Suprapubic skin (tissue), 4 donors: Measurements from ENCODE around the gene PODXL2. TPM values are rescaled to one million over a fixed set of nuclear protein-coding genes. Genes with fewer than 3 reads are reported as not detected.
"Not testable (repeated sequence)": the region's sequence is repeated elsewhere in the genome, so short reads cannot be mapped to it uniquely, and the experiment has no call there.

Experiments used
- DNase-seq, 2 donors: peaks; one replicate each; pipeline ENCODE4 v3.0.0-alpha.2; 2019; ENCODE audit warnings: low spot score in 2 of 2
- H3K27ac ChIP-seq: fragments of 200-600 bp; sonication (generic); one replicate; pipeline ENCODE4 v1.5.1; 2019
- H3K27me3 ChIP-seq: fragments of 200-600 bp; sonication (generic); one replicate; pipeline ENCODE4 v1.5.1; 2019
- H3K36me3 ChIP-seq: fragments of 200-600 bp; sonication (generic); one replicate; pipeline ENCODE4 v1.5.1; 2019
- H3K4me1 ChIP-seq: fragments of 200-600 bp; sonication (generic); one replicate; pipeline ENCODE4 v1.5.1; 2019
- H3K4me3 ChIP-seq: fragments of 200-600 bp; sonication (generic); one replicate; pipeline ENCODE4 v1.5.1; 2019; ENCODE audit warnings: mild to moderate bottlenecking
- H3K9me3 ChIP-seq: fragments of 200-600 bp; sonication (generic); one replicate; pipeline ENCODE4 v1.5.1; 2019
- EP300 ChIP-seq: sonication (generic); formaldehyde crosslinking; IDR thresholded peaks from one replicate; pipeline ENCODE4 v1.6.1; 2017; ENCODE audit warnings: antibody characterized with exemption
- POLR2A ChIP-seq, 2 donors: fragments of 450-650 bp; IDR thresholded peaks; one replicate each; pipeline ENCODE4 v1.6.1; 2017; ENCODE audit warnings: antibody characterized with exemption in 2 of 2, mild to moderate bottlenecking in 2 of 2, moderate library complexity in 2 of 2
- POLR2AphosphoS5 ChIP-seq, 3 donors: sonication (generic); formaldehyde crosslinking; IDR thresholded peaks; one replicate each; pipeline ENCODE4 v1.6.1; 2017; ENCODE audit warnings: antibody characterized with exemption in 3 of 3
- WGBS: methylation state at CpG from one replicate; pipeline ENCODE4 v1.1.5; 2018; 5-methylcytosine and 5-hydroxymethylcytosine counted together
- total RNA-seq, 4 donors: library from RNA; depleted of rRNA; stranded (reverse); fragments of >200 nt; gene quantifications; one replicate each; pipeline ENCODE4 v1.1.0, GENCODE V29; 2016
- TF ChIP-seq, protein P1 (sequence below), 2 donors: fragments of 200-600 bp in 1 of 2; fragments of 450-650 bp in 1 of 2; sonication (generic) in 1 of 2; IDR thresholded peaks; one replicate each; pipeline ENCODE4 v1.5.1; 2016 to 2019; ENCODE audit warnings: antibody characterized with exemption in 2 of 2, mild to moderate bottlenecking in 1 of 2, moderate library complexity in 1 of 2

PODXL2 gene
- total RNA-seq, 4 donors from 2014 or later, result 8.0 to 15.4 (median 11.2) TPM

DNA sequence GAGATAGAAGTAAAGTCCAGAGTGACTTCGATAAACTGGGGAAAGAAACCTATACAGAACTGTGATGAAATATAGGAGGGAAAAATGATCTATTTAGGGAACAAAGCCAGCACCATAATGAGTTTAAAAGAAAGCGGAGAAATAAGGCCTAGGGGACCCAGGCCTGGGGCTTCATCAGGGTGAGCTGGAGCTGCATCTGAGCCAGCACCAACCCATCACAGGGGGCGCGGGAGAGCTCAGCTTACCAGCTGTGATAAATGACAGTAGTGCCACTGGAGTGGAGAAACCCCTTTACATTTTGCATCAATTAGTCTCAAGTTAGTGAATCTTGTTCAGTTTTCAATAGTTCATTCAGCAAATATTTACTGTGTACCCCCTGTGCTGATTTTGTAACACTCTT is 21.3 kb downstream of the PODXL2 start:
- WGBS, result 92% methylated on average over 4 of the region's 4 CpGs
- Histone ChIP-seq H3K4me1 (peaks cover 2% of the 10 kb centered on the region), H3K27me3 (no peaks in the 10 kb centered on the region), H3K9me3 (no peaks in the 10 kb centered on the region), H3K27ac (no peak overlapping the region), H3K36me3 (no peaks in the 10 kb centered on the region), H3K4me3 (no peak overlapping the region)
- no peak for DNase-seq
- TF ChIP-seq, protein P1, sequence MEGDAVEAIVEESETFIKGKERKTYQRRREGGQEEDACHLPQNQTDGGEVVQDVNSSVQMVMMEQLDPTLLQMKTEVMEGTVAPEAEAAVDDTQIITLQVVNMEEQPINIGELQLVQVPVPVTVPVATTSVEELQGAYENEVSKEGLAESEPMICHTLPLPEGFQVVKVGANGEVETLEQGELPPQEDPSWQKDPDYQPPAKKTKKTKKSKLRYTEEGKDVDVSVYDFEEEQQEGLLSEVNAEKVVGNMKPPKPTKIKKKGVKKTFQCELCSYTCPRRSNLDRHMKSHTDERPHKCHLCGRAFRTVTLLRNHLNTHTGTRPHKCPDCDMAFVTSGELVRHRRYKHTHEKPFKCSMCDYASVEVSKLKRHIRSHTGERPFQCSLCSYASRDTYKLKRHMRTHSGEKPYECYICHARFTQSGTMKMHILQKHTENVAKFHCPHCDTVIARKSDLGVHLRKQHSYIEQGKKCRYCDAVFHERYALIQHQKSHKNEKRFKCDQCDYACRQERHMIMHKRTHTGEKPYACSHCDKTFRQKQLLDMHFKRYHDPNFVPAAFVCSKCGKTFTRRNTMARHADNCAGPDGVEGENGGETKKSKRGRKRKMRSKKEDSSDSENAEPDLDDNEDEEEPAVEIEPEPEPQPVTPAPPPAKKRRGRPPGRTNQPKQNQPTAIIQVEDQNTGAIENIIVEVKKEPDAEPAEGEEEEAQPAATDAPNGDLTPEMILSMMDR (IDR thresholded peaks at IDR 0.05), result no peak
- no peak for TF ChIP-seq EP300
- no peak for TF ChIP-seq POLR2A (IDR thresholded peaks at IDR 0.05)
- TF ChIP-seq POLR2AphosphoS5 (IDR thresholded peaks at IDR 0.05), result no peak

DNA sequence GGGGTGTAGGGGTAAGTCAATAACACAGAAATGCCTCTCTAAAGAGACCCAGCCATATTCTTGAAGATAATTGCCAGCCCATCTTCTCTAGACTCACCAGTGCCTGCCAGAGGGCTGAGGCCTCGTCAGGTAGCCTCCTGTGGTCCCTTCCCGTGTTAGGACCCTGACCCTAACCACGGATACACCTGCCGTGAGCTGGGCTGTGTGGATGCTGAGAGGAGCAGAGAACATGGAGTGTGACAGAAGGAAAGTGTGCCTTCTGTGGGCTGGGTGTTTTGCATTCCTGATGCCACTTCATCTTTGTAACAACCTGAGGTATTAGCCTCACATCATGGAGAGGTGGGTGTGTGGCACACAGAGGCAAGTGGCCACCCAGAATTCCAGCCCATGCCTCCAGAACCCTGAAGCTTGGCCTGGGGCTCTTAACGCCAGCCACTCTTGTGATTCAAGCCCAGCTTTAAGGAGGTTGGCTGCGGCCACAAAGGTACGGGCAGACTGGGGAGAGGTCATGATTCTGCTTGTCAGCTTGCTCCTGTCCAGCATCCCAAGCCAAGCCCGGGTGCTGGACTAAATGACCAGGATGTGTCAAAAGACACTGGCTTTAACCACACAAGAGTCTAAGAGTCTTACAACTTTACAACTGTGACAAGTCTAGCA is 22.7 kb downstream of the PODXL2 start:
- Histone ChIP-seq H3K27ac (no peak overlapping the region), H3K4me3 (no peak overlapping the region), H3K36me3 (no peaks in the 10 kb centered on the region), H3K27me3 (no peaks in the 10 kb centered on the region), H3K4me1 (peaks cover 2% of the 10 kb centered on the region), H3K9me3 (no peaks in the 10 kb centered on the region)
- DNase-seq, result no peak
- TF ChIP-seq EP300 (no peak), POLR2AphosphoS5 (IDR thresholded peaks at IDR 0.05) (no peak)
- 73% methylated on average over 7 of the region's 8 CpGs for WGBS

DNA sequence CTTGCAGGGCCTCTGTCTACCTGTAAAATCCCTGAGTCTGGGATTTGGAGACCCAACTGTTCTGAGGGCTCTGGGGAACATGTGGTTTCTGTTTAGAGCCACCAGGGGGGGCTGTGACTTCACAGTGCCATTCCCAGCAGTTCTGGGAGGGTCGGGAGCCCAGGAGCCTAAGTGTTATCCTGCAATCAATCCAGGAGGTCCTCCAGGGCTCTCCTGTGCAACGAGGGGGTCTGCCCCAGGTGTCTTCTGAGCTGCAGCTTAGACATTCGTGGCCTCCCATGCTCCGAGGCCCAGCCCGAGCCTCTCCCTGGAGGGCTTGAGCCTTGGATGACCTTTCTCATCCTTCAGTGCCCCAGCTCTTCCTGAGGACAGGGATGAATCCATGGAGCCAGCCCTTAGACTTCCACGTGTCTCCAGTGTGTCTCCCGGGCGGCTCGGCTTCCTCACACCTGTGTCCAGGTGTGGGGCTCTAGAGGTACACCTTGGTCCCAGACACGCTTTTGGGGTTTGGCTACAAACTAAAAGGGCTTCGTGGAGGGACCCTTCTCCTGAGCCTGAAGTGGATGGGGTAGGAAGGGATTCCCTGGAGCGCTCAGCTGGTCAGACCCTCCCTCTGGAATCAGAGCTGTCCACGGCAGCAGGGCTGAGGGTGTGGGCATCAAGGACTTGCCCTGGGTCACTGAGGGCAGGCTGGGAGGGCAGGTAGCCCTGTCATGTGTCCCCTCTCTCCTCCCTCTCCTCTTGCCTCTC is 23.4 kb downstream of the PODXL2 start:
- Histone ChIP-seq H3K4me3 (no peak overlapping the region), H3K27me3 (no peaks in the 10 kb centered on the region), H3K27ac (no peak overlapping the region), H3K36me3 (no peaks in the 10 kb centered on the region), H3K9me3 (no peaks in the 10 kb centered on the region), H3K4me1 (peaks cover 2% of the 10 kb centered on the region)
- WGBS, result 54% methylated on average over 5 of the region's 13 CpGs
- DNase-seq, result no peak
- TF ChIP-seq EP300 (no peak), POLR2AphosphoS5 (IDR thresholded peaks at IDR 0.05) (no peak)
- TF ChIP-seq, protein P1 (IDR thresholded peaks at IDR 0.05), result peak; percentile 80

DNA sequence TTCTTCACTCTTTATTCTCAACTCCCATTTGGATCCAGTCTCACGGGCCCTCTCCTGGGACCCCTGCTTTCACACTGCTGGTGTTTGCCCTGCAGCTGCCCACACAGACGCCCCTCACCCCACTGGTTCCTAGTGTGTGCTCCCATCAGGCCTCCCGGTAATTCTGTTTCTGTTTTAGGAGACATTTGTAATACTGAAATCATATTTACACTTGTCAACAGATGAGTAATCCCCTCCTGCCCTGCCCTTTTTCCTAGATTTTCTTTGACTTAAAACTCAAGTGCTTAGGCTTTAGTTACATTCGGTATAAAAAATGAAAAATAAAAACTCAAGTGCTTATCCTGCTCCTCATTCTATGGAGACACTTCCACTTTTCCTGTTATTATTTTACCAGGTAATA is 25.4 kb downstream of the PODXL2 start:
- Histone ChIP-seq H3K27ac (no peak overlapping the region), H3K4me3 (no peak overlapping the region), H3K4me1 (peaks cover 2% of the 10 kb centered on the region), H3K36me3 (no peaks in the 10 kb centered on the region), H3K27me3 (no peaks in the 10 kb centered on the region), H3K9me3 (no peaks in the 10 kb centered on the region)
- no peak for DNase-seq
- TF ChIP-seq POLR2AphosphoS5 (IDR thresholded peaks at IDR 0.05) (no peak), EP300 (no peak), POLR2A (IDR thresholded peaks at IDR 0.05) (no peak)
- TF ChIP-seq, protein P1 (IDR thresholded peaks at IDR 0.05), result no peak
- WGBS, result 77% methylated on average over 4 of the region's 4 CpGs

DNA sequence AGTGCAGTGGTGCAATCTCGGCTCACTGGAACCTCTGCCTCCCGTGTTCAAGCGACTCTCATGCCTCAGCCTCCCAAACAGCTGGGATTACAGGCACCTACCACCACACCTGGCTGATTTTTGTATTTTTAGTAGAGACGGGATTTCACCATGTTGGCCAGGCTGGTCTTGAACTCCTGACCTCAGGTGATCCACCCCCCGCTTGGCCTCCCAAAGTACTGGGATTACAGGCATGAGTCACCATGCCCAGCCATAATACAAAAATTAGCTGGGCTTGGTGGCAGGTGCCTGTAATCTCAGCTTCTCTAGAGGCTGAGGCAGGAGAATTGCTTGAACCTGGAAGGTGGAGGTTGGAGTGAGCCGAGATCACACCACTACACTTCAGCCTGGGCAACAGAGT is 26.0 kb downstream of the PODXL2 start:
- WGBS, result 94% methylated on average over 6 of the region's 6 CpGs
- H3K27ac ChIP-seq, result not testable (repeated sequence)

DNA sequence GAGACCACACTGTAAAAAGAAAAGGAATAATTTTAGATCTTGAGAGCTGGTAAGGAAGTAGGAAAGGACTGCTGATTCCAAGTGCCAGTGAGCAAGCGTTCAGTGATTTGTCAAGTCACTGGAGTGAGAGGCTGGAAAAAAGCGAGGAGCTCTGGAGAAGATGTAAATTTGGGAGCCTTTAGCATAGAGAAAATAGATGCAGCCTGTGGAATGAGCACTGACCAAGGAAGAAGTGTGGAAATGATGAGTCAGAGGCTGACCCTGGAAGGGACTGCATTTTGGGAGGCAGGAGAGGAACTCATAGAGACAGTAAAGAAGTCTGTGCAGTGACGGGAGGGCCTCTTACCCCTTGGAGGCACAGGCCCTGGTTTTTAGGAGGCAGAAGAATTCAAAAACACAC is 26.7 kb downstream of the PODXL2 start:
- H3K27ac ChIP-seq, result no peak overlapping the region
- WGBS, result 79% methylated on average over 3 of the region's 3 CpGs
- TF ChIP-seq, protein P1 (IDR thresholded peaks at IDR 0.05), result no peak
- no peak for TF ChIP-seq POLR2A (IDR thresholded peaks at IDR 0.05)
- no peak for TF ChIP-seq POLR2AphosphoS5 (IDR thresholded peaks at IDR 0.05)
- TF ChIP-seq EP300, result no peak
- H3K4me3 ChIP-seq, result no peak overlapping the region
- no peaks in the 10 kb centered on the region for H3K9me3 ChIP-seq
- no peaks in the 10 kb centered on the region for H3K36me3 ChIP-seq
- H3K4me1 ChIP-seq, result peaks cover 2% of the 10 kb centered on the region
- H3K27me3 ChIP-seq, result no peaks in the 10 kb centered on the region
- DNase-seq, result no peak

More for the DNA sequence above, 26.0 kb downstream of the PODXL2 start:
- not testable (repeated sequence) for H3K4me1 ChIP-seq, H3K4me3 ChIP-seq, H3K36me3 ChIP-seq, H3K27me3 ChIP-seq, DNase-seq, H3K9me3 ChIP-seq
